ENCODE data around the gene ARPC2. TPM values are rescaled to one million over a fixed set of nuclear protein-coding genes. Genes with fewer than 3 reads are reported as not detected.

Gene ARPC2
- total RNA-seq, 1 experiment from 2014 or later: 213 TPM

DNA sequence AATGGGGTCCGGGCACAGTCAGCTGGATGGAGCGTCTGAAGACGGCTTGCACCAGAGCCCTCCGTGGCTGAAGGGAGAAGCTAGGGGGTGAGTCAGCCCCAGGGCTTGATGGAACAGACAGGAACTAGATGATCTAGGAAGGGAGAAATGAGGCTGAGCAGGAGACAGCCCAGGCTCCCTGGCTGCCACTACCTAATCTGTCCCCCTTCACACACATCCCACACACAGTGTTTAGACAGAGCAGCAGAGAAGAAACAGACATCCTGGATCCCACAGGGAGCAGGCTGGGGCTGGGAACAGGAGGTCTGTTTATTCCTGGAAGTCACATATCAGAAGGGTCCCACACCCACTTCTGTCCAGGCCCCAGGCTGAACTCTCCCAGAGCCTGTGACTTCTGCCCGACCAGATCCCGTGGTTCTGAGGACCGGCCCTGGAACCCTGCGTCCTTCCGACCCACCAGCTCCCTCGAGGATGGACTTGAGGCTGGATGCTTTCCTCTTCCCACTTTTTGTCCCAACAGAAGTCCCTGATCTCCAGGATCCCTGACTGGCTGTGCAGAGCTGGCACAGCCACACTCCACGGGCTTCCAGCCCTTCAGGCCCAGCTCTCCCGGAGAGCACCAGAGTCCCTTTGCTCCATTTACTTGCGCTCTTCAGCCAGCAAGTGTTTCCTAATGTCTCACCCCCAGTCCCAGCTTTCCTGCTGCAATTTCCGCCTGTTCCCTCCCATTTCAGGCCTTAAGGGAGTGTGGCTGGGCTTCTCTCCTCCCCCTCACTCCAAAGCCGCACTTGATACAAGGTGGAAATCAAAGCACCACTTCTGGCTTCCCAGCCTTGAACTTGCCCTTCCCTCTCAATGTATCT, 42.3 kb downstream of the ARPC2 start:
- H3K27ac ChIP-seq (ENCODE audit: low read length): no peak overlapping the region
- no peaks in the 10 kb centered on the region for H3K4me1 ChIP-seq (ENCODE audit: insufficient read depth, low read length)
- H3K9ac ChIP-seq (ENCODE audit: low read length): no peak overlapping the region
- intact Hi-C loops (cut with micrococcal nuclease): no loop called here
- H3K4me3 ChIP-seq (ENCODE audit: low read length): no peak overlapping the region
- H3K27me3 ChIP-seq (ENCODE audit: low read length): no peaks in the 10 kb centered on the region
- H2AFZ ChIP-seq (ENCODE audit: low read length): no peak overlapping the region
- no peak overlapping the region for H3K4me2 ChIP-seq (ENCODE audit: low read length)
- peak; percentile 28 for ATAC-seq
- DNase-seq: no peak
- TF ChIP-seq, protein P1, sequence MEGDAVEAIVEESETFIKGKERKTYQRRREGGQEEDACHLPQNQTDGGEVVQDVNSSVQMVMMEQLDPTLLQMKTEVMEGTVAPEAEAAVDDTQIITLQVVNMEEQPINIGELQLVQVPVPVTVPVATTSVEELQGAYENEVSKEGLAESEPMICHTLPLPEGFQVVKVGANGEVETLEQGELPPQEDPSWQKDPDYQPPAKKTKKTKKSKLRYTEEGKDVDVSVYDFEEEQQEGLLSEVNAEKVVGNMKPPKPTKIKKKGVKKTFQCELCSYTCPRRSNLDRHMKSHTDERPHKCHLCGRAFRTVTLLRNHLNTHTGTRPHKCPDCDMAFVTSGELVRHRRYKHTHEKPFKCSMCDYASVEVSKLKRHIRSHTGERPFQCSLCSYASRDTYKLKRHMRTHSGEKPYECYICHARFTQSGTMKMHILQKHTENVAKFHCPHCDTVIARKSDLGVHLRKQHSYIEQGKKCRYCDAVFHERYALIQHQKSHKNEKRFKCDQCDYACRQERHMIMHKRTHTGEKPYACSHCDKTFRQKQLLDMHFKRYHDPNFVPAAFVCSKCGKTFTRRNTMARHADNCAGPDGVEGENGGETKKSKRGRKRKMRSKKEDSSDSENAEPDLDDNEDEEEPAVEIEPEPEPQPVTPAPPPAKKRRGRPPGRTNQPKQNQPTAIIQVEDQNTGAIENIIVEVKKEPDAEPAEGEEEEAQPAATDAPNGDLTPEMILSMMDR (conservative IDR thresholded peaks at IDR 0.05; ENCODE audit: low read depth, low read length): no peak
- no peaks in the 10 kb centered on the region for H4K20me1 ChIP-seq (ENCODE audit: low read length)
- H3K79me2 ChIP-seq (ENCODE audit: low read length): no peaks in the 10 kb centered on the region
- H3K9me2 ChIP-seq (replicated peaks; ENCODE audit: low read length): no peaks in the 10 kb centered on the region
- H3K9me3 ChIP-seq (ENCODE audit: low read length): no peaks in the 10 kb centered on the region
- CTCF ChIA-PET: no interaction called here
- BruUV-seq (replicated peaks): no TSS peak
- POLR2A ChIA-PET (ENCODE audit: unreplicated experiment): no interaction called here
- no peaks in the 10 kb centered on the region for H3F3A ChIP-seq (ENCODE audit: low read length, unreplicated experiment)
- H3K36me3 ChIP-seq (ENCODE audit: low read depth, low read length): peaks cover 17% of the 10 kb centered on the region

DNA sequence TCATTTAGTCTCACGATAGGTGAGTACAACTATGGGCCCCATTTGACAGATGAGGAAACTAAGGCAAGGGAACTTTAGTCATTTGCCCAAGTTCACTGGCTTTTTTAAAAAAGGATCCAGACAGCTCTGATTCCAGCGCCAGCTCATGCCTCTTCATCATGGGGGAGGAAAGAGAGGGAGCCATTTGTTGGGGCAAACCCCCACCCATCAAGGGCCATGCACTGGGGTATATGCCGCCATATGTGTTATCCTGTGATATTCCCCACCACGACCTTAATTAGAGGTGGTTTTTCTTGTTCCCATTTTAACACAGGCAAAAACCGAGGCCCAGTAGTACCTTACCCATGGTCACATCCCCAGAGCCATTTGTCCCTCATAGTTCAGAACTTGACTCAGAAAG, 43.2 kb downstream of the ARPC2 start:
- BruUV-seq (replicated peaks): no TSS peak
- no peak overlapping the region for H3K9ac ChIP-seq (ENCODE audit: low read length)
- no peaks in the 10 kb centered on the region for H3K27me3 ChIP-seq (ENCODE audit: low read length)
- intact Hi-C loops (cut with micrococcal nuclease): no loop called here
- DNase-seq (no peak), ATAC-seq (no peak)
- H3F3A ChIP-seq (ENCODE audit: low read length, unreplicated experiment): no peaks in the 10 kb centered on the region
- H3K4me3 ChIP-seq (ENCODE audit: low read length): no peak overlapping the region
- no peak overlapping the region for H3K4me2 ChIP-seq (ENCODE audit: low read length)
- H3K36me3 ChIP-seq (ENCODE audit: low read depth, low read length): peaks cover 10% of the 10 kb centered on the region
- H3K9me2 ChIP-seq (replicated peaks; ENCODE audit: low read length): no peaks in the 10 kb centered on the region
- H3K4me1 ChIP-seq (ENCODE audit: insufficient read depth, low read length): no peaks in the 10 kb centered on the region
- TF ChIP-seq, protein P1 (conservative IDR thresholded peaks at IDR 0.05; ENCODE audit: low read depth, low read length): no peak
- no peak for TF ChIP-seq EZH2phosphoT487 (IDR thresholded peaks at IDR 0.05; ENCODE audit: borderline replicate concordance, low read length)
- no peak for TF ChIP-seq EZH2 (IDR thresholded peaks at IDR 0.05; ENCODE audit: low read length, unreplicated experiment)
- H3K79me2 ChIP-seq (ENCODE audit: low read length): no peaks in the 10 kb centered on the region
- no peaks in the 10 kb centered on the region for H4K20me1 ChIP-seq (ENCODE audit: low read length)
- ChIA-PET POLR2A (ENCODE audit: unreplicated experiment) (no interaction called here), CTCF (no interaction called here)
- no peak overlapping the region for H2AFZ ChIP-seq (ENCODE audit: low read length)
- H3K9me3 ChIP-seq (ENCODE audit: low read length): no peaks in the 10 kb centered on the region
- H3K27ac ChIP-seq (ENCODE audit: low read length): no peak overlapping the region

DNA sequence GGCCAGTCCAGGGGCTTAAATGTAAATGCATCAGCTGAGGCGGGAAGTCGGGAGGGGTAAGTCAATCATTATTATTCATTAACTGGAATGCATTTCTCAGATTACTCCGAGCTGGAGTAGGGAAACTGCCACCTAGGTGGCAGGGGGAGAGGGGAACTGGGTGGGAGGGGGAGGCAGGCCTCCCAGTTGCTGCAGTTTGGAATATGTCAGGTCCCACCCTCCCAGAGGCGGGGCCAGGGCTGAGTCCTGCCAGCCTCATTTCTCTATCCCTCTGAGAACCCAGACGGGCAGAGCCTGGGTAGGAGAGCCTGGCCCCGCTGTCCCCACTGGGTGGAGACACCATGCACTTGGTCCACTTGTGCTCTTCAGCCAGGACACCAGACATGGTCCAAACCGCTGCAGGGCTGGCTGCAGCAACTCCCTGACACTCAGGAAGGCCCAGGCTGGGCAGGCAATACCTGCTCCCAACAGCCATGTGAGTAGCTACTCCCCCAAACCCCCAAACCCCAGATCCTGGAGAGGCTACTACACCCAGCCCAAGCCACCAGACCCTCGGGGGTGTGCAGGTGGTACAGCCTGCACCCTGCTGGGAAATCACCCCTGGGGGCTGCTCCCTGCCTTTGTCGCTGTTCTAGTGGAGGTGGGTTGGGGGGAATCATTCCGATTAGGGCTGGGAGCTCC, 43.9 kb downstream of the ARPC2 start, which contains the start of gene GPBAR1:
Gene GPBAR1, plus strand, starts transcription at position 274 of the 681 bp plus-strand sequence. CDS start 1,710 bp downstream, outside the sequence.
- CTCF ChIA-PET: no interaction called here

More for the DNA sequence above, 43.9 kb downstream of the ARPC2 start, which contains the start of gene GPBAR1:
- Histone ChIP-seq H3K4me3 (ENCODE audit: low read length) (no peak within 1 kb of the TSS), H3K4me2 (ENCODE audit: low read length) (no peak within 1 kb of the TSS), H3K27ac (ENCODE audit: low read length) (no peak within 1 kb of the TSS), H3K4me1 (ENCODE audit: insufficient read depth, low read length) (no peaks in the 10 kb centered on the region), H3K9ac (ENCODE audit: low read length) (no peak within 1 kb of the TSS), H4K20me1 (ENCODE audit: low read length) (no peaks in the 10 kb centered on the region), H3K9me3 (ENCODE audit: low read length) (no peaks in the 10 kb centered on the region), H3K9me2 (replicated peaks; ENCODE audit: low read length) (no peaks in the 10 kb centered on the region), H2AFZ (ENCODE audit: low read length) (no peak within 1 kb of the TSS), H3F3A (ENCODE audit: low read length, unreplicated experiment) (no peaks in the 10 kb centered on the region), H3K79me2 (ENCODE audit: low read length) (no peaks in the 10 kb centered on the region), H3K36me3 (ENCODE audit: low read depth, low read length) (peaks cover 3% of the 10 kb centered on the region), H3K27me3 (ENCODE audit: low read length) (no peaks in the 10 kb centered on the region)
- TF ChIP-seq, protein P1 (conservative IDR thresholded peaks at IDR 0.05; ENCODE audit: low read depth, low read length): no peak
- TF ChIP-seq EZH2phosphoT487 (IDR thresholded peaks at IDR 0.05; ENCODE audit: borderline replicate concordance, low read length) (no peak), EZH2 (IDR thresholded peaks at IDR 0.05; ENCODE audit: low read length, unreplicated experiment) (no peak)
- BruUV-seq (replicated peaks): no TSS peak
- intact Hi-C loops (cut with micrococcal nuclease): no loop called here
- no peak for DNase-seq
- peak; percentile 27 for ATAC-seq
- POLR2A ChIA-PET (ENCODE audit: unreplicated experiment): no interaction called here
